OCI-M1 (cell line): ENCODE measurements around the gene PTTG1IP2.
A peak's percentile ranks its signal among the peaks of the same experiment; 100 is the strongest.

Experiments
- DNase-seq: peaks from one replicate; lab custom pipeline; 2025; lab: John Stamatoyannopoulos, UW

Gene PTTG1IP2

GRCh38 chr7:90469554-90469953 lies at the start of gene PTTG1IP2:
TSS of gene PTTG1IP2 (plus strand) at chr7:90469639. CDS start at chr7:90469787, 148 bp downstream.
- no peak for DNase-seq

- DNase-seq = no peak
Measured at GRCh38 chr7:90421651-90422050, 47.8 kb upstream of the PTTG1IP2 start.

- DNase-seq = no peak
Measured at GRCh38 chr7:90424720-90425119, 44.7 kb upstream of the PTTG1IP2 start.

GRCh38 chr7:90425376-90425775 lies 44.1 kb upstream of the PTTG1IP2 start:
- DNase-seq = no peak

- no peak for DNase-seq
Measured at GRCh38 chr7:90430614-90431460, 38.6 kb upstream of the PTTG1IP2 start.

- no peak for DNase-seq
Measured at GRCh38 chr7:90432752-90433151, 36.7 kb upstream of the PTTG1IP2 start.

GRCh38 chr7:90433221-90433620 lies 36.2 kb upstream of the PTTG1IP2 start:
- DNase-seq = no peak

- DNase-seq = no peak
Measured at GRCh38 chr7:90445633-90446032, 23.8 kb upstream of the PTTG1IP2 start.

- peak; percentile 13 for DNase-seq
Measured at GRCh38 chr7:90446137-90446899, 23.1 kb upstream of the PTTG1IP2 start.

- DNase-seq = no peak
Measured at GRCh38 chr7:90453259-90453891, 16.1 kb upstream of the PTTG1IP2 start.

- no peak for DNase-seq
Measured at GRCh38 chr7:90453931-90454330, 15.5 kb upstream of the PTTG1IP2 start.

- DNase-seq = peak; percentile 73
Measured at GRCh38 chr7:90455163-90456030, 14.0 kb upstream of the PTTG1IP2 start.

GRCh38 chr7:90458104-90458503 lies 11.3 kb upstream of the PTTG1IP2 start:
- DNase-seq = no peak

- DNase-seq = peak; percentile 27
Measured at GRCh38 chr7:90459888-90460287, 9.6 kb upstream of the PTTG1IP2 start.

- no peak for DNase-seq
Measured at GRCh38 chr7:90461219-90461618, 8.2 kb upstream of the PTTG1IP2 start.

GRCh38 chr7:90463151-90463628 lies 6.2 kb upstream of the PTTG1IP2 start:
- DNase-seq = peak; percentile 88

GRCh38 chr7:90465816-90466215 lies 3.6 kb upstream of the PTTG1IP2 start:
- no peak for DNase-seq

GRCh38 chr7:90472805-90473540 lies 3.5 kb downstream of the PTTG1IP2 start:
- no peak for DNase-seq

GRCh38 chr7:90473814-90474213 lies 4.4 kb downstream of the PTTG1IP2 start:
- no peak for DNase-seq

GRCh38 chr7:90474284-90475210 lies 5.1 kb downstream of the PTTG1IP2 start:
- DNase-seq = no peak
